Mucosa of rectum (tissue), 2 donors: ENCODE results near the gene ADCY3.

Experiments
- H3K27ac ChIP-seq, 2 donors: one replicate each; pipeline ENCODE4 v1.7.0; 2013; ENCODE audit warnings: inconsistent platforms in 2 of 2, low read depth in 2 of 2, low read length in 2 of 2
- H3K27me3 ChIP-seq, 2 donors: one replicate each; pipeline ENCODE4 v1.7.0; 2013; ENCODE audit warnings: low read length in 2 of 2; ENCODE audit not compliant: control insufficient read depth in 2 of 2, insufficient read depth in 2 of 2
- H3K36me3 ChIP-seq, 2 donors: one replicate each; pipeline ENCODE4 v1.7.0; 2013; ENCODE audit warnings: low read length in 2 of 2; ENCODE audit not compliant: control insufficient read depth in 2 of 2, insufficient read depth in 2 of 2
- H3K4me1 ChIP-seq, 2 donors: one replicate each; pipeline ENCODE4 v1.7.0; 2013; ENCODE audit warnings: low read length in 2 of 2, mild to moderate bottlenecking in 1 of 2; ENCODE audit not compliant: control insufficient read depth in 2 of 2, insufficient read depth in 2 of 2
- H3K4me3 ChIP-seq, 2 donors: one replicate each; pipeline ENCODE4 v1.7.0; 2013; ENCODE audit warnings: low read length in 2 of 2
- H3K9ac ChIP-seq, 2 donors: one replicate each; pipeline ENCODE4 v1.7.0; 2013; ENCODE audit warnings: low read length in 2 of 2, low read depth in 1 of 2, mild to moderate bottlenecking in 1 of 2
- H3K9me3 ChIP-seq, 2 donors: one replicate each; pipeline ENCODE4 v1.7.0; 2013; ENCODE audit warnings: low read length in 2 of 2; ENCODE audit not compliant: control insufficient read depth in 2 of 2
- donor health status: healthy.
- donor health status: Normal muscosa, but diverticular disease.

ADCY3 gene

GRCh38 chr2:24843330-24843860, 76.6 kb downstream of the ADCY3 start:
- Histone ChIP-seq H3K9ac (no peak overlapping the region), H3K36me3 (peaks cover 5 to 9% of the 10 kb centered on the region in 2 donors), H3K9me3 (no peaks in the 10 kb centered on the region), H3K27ac (no peak overlapping the region), H3K4me3 (no peak overlapping the region), H3K4me1 (no peaks in the 10 kb centered on the region), H3K27me3 (no peaks in the 10 kb centered on the region)

DNA sequence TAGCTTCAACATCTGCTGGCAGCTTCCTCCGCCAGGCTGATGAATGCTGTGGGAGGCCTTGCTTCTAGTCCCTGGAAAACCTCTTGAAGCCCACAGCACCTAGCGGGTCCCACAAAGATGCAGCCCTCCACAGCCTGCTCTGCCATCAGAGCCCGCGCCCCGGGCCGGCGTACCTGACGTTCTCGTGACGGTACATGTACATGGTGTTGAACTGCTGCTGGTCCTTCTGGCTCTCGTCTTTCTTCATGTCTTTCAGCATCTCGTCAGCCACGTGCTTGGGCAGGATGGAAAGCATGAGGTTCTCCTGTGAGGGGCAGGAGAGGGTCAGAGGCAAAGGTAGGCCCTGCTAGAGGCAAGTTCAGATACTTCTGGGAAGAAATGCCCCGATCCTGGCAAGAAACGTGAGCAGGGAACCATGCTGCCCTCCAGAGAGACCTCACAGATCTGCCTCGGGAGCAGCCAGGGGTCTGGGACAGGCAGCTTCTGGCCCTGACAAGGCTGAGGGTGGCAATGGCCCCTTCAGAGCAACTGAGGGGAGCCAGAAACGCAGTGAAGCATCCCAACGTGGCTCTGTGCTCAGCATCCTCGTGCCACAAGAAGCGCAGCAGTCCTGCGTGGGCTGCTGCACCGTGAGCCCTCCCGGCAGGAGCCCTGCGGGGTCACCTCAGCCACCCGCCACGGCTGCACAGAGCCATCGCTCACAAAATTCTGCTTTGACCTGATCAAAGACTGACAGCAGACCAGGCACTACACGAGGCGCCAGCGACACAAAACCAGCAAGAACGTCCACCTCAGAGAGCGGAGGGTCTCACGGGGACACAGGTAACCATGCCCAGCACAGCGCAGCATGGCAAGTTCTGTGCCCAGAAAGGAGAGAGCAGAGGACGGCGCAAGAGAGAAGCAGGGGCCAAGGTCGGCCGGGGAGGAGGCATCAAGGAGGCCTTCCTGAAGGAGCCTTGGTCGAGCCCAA, 77.7 kb downstream of the ADCY3 start:
- Histone ChIP-seq H3K9me3 (no peaks in the 10 kb centered on the region), H3K36me3 (peaks cover 5 to 9% of the 10 kb centered on the region in 2 donors), H3K27ac (no peak overlapping the region), H3K4me3 (no peak overlapping the region), H3K4me1 (no peaks in the 10 kb centered on the region), H3K27me3 (no peaks in the 10 kb centered on the region), H3K9ac (no peak overlapping the region)

- peaks cover 12% of the 10 kb centered on the region in 2 donors for H3K36me3 ChIP-seq
- no peaks in the 10 kb centered on the region for H3K4me1 ChIP-seq
- no peak overlapping the region for H3K4me3 ChIP-seq
- H3K27ac ChIP-seq: no peak overlapping the region
- no peaks in the 10 kb centered on the region for H3K9me3 ChIP-seq
- no peaks in the 10 kb centered on the region for H3K27me3 ChIP-seq
- H3K9ac ChIP-seq: no peak overlapping the region
Observed at GRCh38 chr2:24840962-24841945, 78.8 kb downstream of the ADCY3 start.

- no peaks in the 10 kb centered on the region for H3K27me3 ChIP-seq
- H3K9ac ChIP-seq: no peak overlapping the region
- no peaks in the 10 kb centered on the region for H3K4me1 ChIP-seq
- no peak overlapping the region for H3K4me3 ChIP-seq
- H3K36me3 ChIP-seq: peaks cover 13 to 15% of the 10 kb centered on the region in 2 donors
- no peak overlapping the region for H3K27ac ChIP-seq
- H3K9me3 ChIP-seq: no peaks in the 10 kb centered on the region
Observed at GRCh38 chr2:24840164-24840869, 79.7 kb downstream of the ADCY3 start.

DNA sequence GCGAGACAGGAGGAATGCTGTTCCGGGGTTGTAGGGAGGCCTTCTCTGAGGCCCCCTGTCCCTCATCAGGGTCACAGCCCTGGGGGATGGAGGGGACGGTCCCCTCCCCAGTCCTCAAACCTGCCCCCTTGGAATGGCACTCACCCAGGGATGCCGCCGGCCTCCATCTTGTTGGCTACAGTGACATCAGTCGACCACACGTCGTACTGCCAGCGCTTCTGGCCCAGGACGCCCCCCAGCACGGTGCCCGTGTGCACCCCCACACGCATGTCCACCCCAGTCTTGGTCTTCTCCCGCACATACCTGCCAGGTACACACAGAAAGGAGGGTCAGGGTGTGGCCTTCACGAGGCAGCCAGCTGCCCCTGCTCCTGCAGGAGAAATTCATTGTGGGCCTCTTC, 80.3 kb downstream of the ADCY3 start:
- Histone ChIP-seq H3K4me1 (no peaks in the 10 kb centered on the region), H3K27me3 (no peaks in the 10 kb centered on the region), H3K4me3 (no peak overlapping the region), H3K9me3 (no peaks in the 10 kb centered on the region), H3K27ac (no peak overlapping the region), H3K9ac (no peak overlapping the region), H3K36me3 (peaks cover 15 to 17% of the 10 kb centered on the region in 2 donors)

GRCh38 chr2:24838541-24838940, 81.5 kb downstream of the ADCY3 start:
- Histone ChIP-seq H3K9me3 (no peaks in the 10 kb centered on the region), H3K4me3 (no peak overlapping the region), H3K36me3 (peaks cover 15 to 17% of the 10 kb centered on the region in 2 donors), H3K4me1 (no peaks in the 10 kb centered on the region), H3K27me3 (no peaks in the 10 kb centered on the region), H3K9ac (no peak overlapping the region), H3K27ac (no peak overlapping the region)

DNA sequence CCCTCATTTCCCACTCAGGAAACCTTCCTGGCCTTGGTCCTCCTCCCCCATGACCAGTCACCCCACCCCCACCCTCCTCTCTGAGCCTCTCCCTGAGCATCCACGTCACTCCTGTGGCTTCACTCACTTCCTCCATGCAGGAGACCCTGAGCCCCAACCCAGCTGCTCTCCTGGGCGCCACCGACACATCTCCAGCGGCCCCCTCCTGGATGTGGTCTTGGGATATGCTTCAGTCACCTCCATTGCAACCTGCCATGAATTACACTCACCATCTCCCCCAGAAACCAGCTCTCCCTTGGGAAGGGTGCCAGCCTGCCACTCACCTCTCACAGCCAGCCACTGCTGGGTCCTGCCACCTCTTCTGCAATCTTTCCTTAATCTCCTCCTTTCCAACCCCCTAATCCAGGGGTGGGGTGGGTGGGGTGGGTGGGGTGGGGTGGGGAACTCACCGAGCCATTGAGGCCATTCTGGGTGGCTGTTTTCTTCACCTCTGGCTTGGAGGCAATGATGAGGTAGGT, 82.0 kb downstream of the ADCY3 start:
- Histone ChIP-seq H3K9ac (no peak overlapping the region), H3K9me3 (no peaks in the 10 kb centered on the region), H3K27ac (no peak overlapping the region), H3K36me3 (peaks cover 15 to 17% of the 10 kb centered on the region in 2 donors), H3K4me3 (no peak overlapping the region), H3K4me1 (no peaks in the 10 kb centered on the region), H3K27me3 (no peaks in the 10 kb centered on the region)

- no peak overlapping the region for H3K4me3 ChIP-seq
- H3K9ac ChIP-seq: no peak overlapping the region
- H3K4me1 ChIP-seq: no peaks in the 10 kb centered on the region
- peaks cover 12 to 17% of the 10 kb centered on the region in 2 donors for H3K36me3 ChIP-seq
- H3K27me3 ChIP-seq: no peaks in the 10 kb centered on the region
- H3K9me3 ChIP-seq: no peaks in the 10 kb centered on the region
- H3K27ac ChIP-seq: no peak overlapping the region
Observed at GRCh38 chr2:24836706-24837105, 83.3 kb downstream of the ADCY3 start.

- no peak overlapping the region for H3K9ac ChIP-seq
- H3K9me3 ChIP-seq: no peaks in the 10 kb centered on the region
- no peak overlapping the region for H3K4me3 ChIP-seq
- no peaks in the 10 kb centered on the region for H3K4me1 ChIP-seq
- no peak overlapping the region for H3K27ac ChIP-seq
- H3K36me3 ChIP-seq: peaks cover 9 to 21% of the 10 kb centered on the region in 2 donors
- H3K27me3 ChIP-seq: no peaks in the 10 kb centered on the region
Observed at GRCh38 chr2:24836206-24836605, 83.8 kb downstream of the ADCY3 start.
